Activated naive CD8-positive, alpha-beta T cell (primary cell): ENCODE measurements around the gene SPATA31D1.
"Not testable (repeated sequence)": the region's sequence is repeated elsewhere in the genome, so short reads cannot be mapped to it uniquely, and the experiment has no call there.

ENCODE experiments used
- H3K27ac Mint-ChIP-seq: one replicate; pipeline ENCODE4 v1.8.0; 2021; ENCODE audit warnings: mixed read lengths
- H3K27me3 Mint-ChIP-seq: one replicate; pipeline ENCODE4 v1.8.0; 2021; ENCODE audit warnings: mixed read lengths
- H3K36me3 Mint-ChIP-seq: one replicate; pipeline ENCODE4 v1.8.0; 2021; ENCODE audit warnings: mixed read lengths
- H3K4me1 Mint-ChIP-seq: one replicate; pipeline ENCODE4 v1.8.0; 2021; ENCODE audit warnings: low read depth, mixed read lengths
- H3K4me3 Mint-ChIP-seq: one replicate; pipeline ENCODE4 v1.8.0; 2021; ENCODE audit warnings: mild to moderate bottlenecking, mixed read lengths
- H3K9me3 Mint-ChIP-seq: one replicate; pipeline ENCODE4 v1.8.0; 2021; ENCODE audit warnings: low read depth, mixed read lengths

Gene SPATA31D1

DNA sequence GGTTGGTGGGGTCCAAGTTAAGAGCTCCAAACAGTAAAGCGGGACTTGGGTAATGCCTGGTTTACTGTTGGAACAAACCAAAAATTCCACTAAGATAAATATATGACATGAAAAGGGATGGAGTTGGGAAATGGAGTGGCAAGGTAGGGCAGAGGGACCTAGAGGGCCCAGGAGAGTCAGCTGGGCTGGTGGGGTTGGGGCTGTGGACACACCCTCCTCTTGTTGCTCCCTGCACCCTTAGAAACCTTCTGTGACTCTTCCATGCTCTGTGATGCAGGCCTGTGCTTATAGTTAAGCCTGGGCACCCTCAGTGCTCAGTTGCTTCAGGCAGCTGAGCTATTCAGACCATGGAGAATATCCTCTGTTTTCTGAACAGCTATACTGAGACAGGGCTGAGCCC is at the start of gene SPATA31D1:
SPATA31D1 (plus strand) TSS at position 301 of the 400 bp plus-strand sequence; CDS start at position 348, 47 bp downstream.
- H3K4me1 Mint-ChIP-seq, H3K27me3 Mint-ChIP-seq, H3K27ac Mint-ChIP-seq, H3K36me3 Mint-ChIP-seq, H3K4me3 Mint-ChIP-seq, H3K9me3 Mint-ChIP-seq: not testable (repeated sequence)

GRCh38 chr9:81943393-81943792 is 45.2 kb upstream of the SPATA31D1 start, which contains the start of gene SPATA31D3:
Gene SPATA31D3, plus strand, starts transcription at chr9:81943500. Its CDS starts 86 bp downstream, at chr9:81943586.
- H3K9me3 Mint-ChIP-seq, H3K36me3 Mint-ChIP-seq, H3K27me3 Mint-ChIP-seq, H3K4me1 Mint-ChIP-seq, H3K4me3 Mint-ChIP-seq, H3K27ac Mint-ChIP-seq: not testable (repeated sequence)

DNA sequence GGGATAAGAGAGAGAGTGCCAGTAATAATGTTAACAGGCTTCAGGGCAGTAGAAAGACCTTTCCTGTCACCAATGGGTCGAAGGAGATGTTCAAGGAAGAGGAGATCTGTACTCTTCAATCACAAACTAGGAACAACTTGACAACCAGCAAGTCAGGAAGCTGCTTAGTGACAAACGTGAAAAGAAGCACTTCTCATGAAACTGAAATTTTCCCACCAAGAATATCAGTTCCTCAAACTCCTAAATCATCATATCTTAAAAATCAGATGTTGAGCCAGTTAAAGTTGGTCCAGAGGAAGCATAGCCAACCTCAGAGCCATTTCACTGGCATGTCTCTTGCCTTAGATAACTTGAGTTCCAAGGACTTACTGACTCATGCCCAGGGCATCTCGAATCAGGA is 39.9 kb upstream of the SPATA31D1 start:
- not testable (repeated sequence) for H3K36me3 Mint-ChIP-seq, H3K9me3 Mint-ChIP-seq, H3K4me1 Mint-ChIP-seq, H3K27me3 Mint-ChIP-seq, H3K4me3 Mint-ChIP-seq, H3K27ac Mint-ChIP-seq

- Mint-ChIP-seq H3K4me1 (no peaks in the 10 kb centered on the region), H3K36me3 (no peaks in the 10 kb centered on the region), H3K27ac (no peak overlapping the region), H3K4me3 (no peak overlapping the region), H3K27me3 (no peaks in the 10 kb centered on the region), H3K9me3 (peaks cover 25% of the 10 kb centered on the region)
These were observed 35.5 kb upstream of the SPATA31D1 start for GRCh38 chr9:81953096-81953495.

DNA sequence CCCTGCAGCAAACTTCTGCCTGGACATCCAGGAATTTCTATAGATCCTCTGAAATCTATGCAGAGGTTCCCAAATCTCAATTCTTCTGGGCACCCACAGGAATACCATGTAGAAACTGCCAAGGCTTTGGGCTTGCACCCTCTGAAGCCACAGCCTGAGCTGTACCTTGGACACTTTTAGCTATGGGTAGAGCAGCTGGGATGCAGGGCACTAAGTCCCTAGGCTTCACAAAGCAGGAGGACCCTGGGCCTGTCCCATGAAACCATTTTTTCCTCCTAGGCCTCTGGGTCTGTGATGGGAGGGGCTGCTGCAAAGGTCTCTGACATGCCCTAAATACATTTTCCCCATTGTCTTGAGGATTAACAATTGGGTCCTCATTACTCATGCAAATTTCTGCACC is 32.9 kb upstream of the SPATA31D1 start:
- Mint-ChIP-seq H3K27me3 (no peaks in the 10 kb centered on the region), H3K27ac (no peak overlapping the region), H3K4me3 (no peak overlapping the region), H3K4me1 (no peaks in the 10 kb centered on the region), H3K9me3 (peaks cover 25% of the 10 kb centered on the region), H3K36me3 (no peaks in the 10 kb centered on the region)

- Mint-ChIP-seq H3K4me3 (no peak overlapping the region), H3K9me3 (no peaks in the 10 kb centered on the region), H3K27ac (no peak overlapping the region), H3K27me3 (no peaks in the 10 kb centered on the region), H3K36me3 (no peaks in the 10 kb centered on the region), H3K4me1 (no peaks in the 10 kb centered on the region)
These were observed 24.1 kb upstream of the SPATA31D1 start for GRCh38 chr9:81964218-81965171.

GRCh38 chr9:81968026-81968425 is 20.5 kb upstream of the SPATA31D1 start:
- Mint-ChIP-seq H3K27me3 (no peaks in the 10 kb centered on the region), H3K36me3 (no peaks in the 10 kb centered on the region), H3K4me3 (no peak overlapping the region), H3K27ac (no peak overlapping the region), H3K4me1 (no peaks in the 10 kb centered on the region), H3K9me3 (no peaks in the 10 kb centered on the region)

- H3K36me3 Mint-ChIP-seq = no peaks in the 10 kb centered on the region
- no peaks in the 10 kb centered on the region for H3K9me3 Mint-ChIP-seq
- H3K4me1 Mint-ChIP-seq = no peaks in the 10 kb centered on the region
- H3K27me3 Mint-ChIP-seq = no peaks in the 10 kb centered on the region
- no peak overlapping the region for H3K4me3 Mint-ChIP-seq
- H3K27ac Mint-ChIP-seq = no peak overlapping the region
These were observed 18.6 kb upstream of the SPATA31D1 start for GRCh38 chr9:81969971-81970370.

- Mint-ChIP-seq H3K4me3 (no peak overlapping the region), H3K27me3 (no peaks in the 10 kb centered on the region), H3K36me3 (no peaks in the 10 kb centered on the region), H3K27ac (no peak overlapping the region), H3K4me1 (no peaks in the 10 kb centered on the region), H3K9me3 (no peaks in the 10 kb centered on the region)
These were observed 16.8 kb upstream of the SPATA31D1 start for GRCh38 chr9:81971727-81972126.

GRCh38 chr9:81974764-81975163 is 13.8 kb upstream of the SPATA31D1 start:
- H3K27ac Mint-ChIP-seq = no peak overlapping the region
- no peaks in the 10 kb centered on the region for H3K36me3 Mint-ChIP-seq
- H3K4me3 Mint-ChIP-seq = no peak overlapping the region
- H3K27me3 Mint-ChIP-seq = no peaks in the 10 kb centered on the region
- H3K9me3 Mint-ChIP-seq = no peaks in the 10 kb centered on the region
- no peaks in the 10 kb centered on the region for H3K4me1 Mint-ChIP-seq

- Mint-ChIP-seq H3K27ac (no peak overlapping the region), H3K27me3 (no peaks in the 10 kb centered on the region), H3K4me1 (no peaks in the 10 kb centered on the region), H3K9me3 (no peaks in the 10 kb centered on the region), H3K4me3 (no peak overlapping the region), H3K36me3 (no peaks in the 10 kb centered on the region)
These were observed 12.2 kb upstream of the SPATA31D1 start for GRCh38 chr9:81976351-81976750.

- no peaks in the 10 kb centered on the region for H3K36me3 Mint-ChIP-seq
- no peak overlapping the region for H3K27ac Mint-ChIP-seq
- H3K27me3 Mint-ChIP-seq = no peaks in the 10 kb centered on the region
- H3K4me3 Mint-ChIP-seq = no peak overlapping the region
- no peaks in the 10 kb centered on the region for H3K9me3 Mint-ChIP-seq
- no peaks in the 10 kb centered on the region for H3K4me1 Mint-ChIP-seq
These were observed 9.4 kb upstream of the SPATA31D1 start for GRCh38 chr9:81979196-81979595.

DNA sequence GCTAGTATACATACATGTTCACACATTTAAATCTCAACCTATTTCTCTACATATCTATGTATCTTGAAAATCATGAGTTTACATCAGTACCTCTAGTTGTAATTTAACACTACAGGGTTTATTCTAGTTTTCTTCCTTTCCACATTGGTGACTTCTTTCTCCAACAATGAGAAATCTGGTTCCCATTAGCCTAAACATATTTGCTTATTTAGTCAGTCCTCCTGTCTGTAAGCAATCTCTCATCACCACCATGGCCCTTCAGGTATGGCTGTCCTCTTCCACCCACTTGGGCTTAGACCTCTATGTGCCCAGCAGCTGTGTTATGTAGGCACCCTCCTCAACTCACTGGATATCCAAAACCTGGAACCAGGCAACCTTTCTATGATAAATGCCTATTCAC is 8.0 kb upstream of the SPATA31D1 start:
- H3K27me3 Mint-ChIP-seq = no peaks in the 10 kb centered on the region
- H3K36me3 Mint-ChIP-seq = no peaks in the 10 kb centered on the region
- no peaks in the 10 kb centered on the region for H3K4me1 Mint-ChIP-seq
- H3K4me3 Mint-ChIP-seq = no peak overlapping the region
- no peak overlapping the region for H3K27ac Mint-ChIP-seq
- H3K9me3 Mint-ChIP-seq = no peaks in the 10 kb centered on the region

GRCh38 chr9:81981883-81982282 is 6.7 kb upstream of the SPATA31D1 start:
- Mint-ChIP-seq H3K27ac (no peak overlapping the region), H3K36me3 (no peaks in the 10 kb centered on the region), H3K27me3 (no peaks in the 10 kb centered on the region), H3K9me3 (no peaks in the 10 kb centered on the region), H3K4me1 (no peaks in the 10 kb centered on the region), H3K4me3 (no peak overlapping the region)

- Mint-ChIP-seq H3K4me3 (no peak overlapping the region), H3K27ac (no peak overlapping the region), H3K4me1 (no peaks in the 10 kb centered on the region), H3K9me3 (no peaks in the 10 kb centered on the region), H3K36me3 (no peaks in the 10 kb centered on the region), H3K27me3 (no peaks in the 10 kb centered on the region)
These were observed 3.6 kb upstream of the SPATA31D1 start for GRCh38 chr9:81984928-81985327.

DNA sequence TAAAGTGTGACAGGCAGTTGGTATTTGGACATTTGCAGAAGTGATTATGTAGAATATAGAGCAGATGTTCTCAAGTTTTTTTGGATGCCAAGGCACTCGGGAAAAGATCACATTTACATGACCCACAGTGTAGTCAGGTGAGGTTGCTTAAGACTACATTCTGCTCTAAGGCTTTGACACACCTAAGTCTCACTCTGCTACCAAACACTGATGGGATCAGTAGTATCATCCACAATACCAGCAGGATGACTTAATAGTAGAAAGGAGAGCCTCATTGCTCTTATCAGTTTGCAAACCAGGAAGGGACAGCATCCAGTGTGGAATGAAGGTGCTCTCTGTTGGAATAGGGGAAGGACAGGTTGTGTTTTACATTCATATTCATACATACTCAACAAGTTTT is 2.5 kb upstream of the SPATA31D1 start:
- H3K4me3 Mint-ChIP-seq = no peak overlapping the region
- H3K36me3 Mint-ChIP-seq = no peaks in the 10 kb centered on the region
- no peaks in the 10 kb centered on the region for H3K4me1 Mint-ChIP-seq
- no peaks in the 10 kb centered on the region for H3K9me3 Mint-ChIP-seq
- H3K27me3 Mint-ChIP-seq = no peaks in the 10 kb centered on the region
- no peak overlapping the region for H3K27ac Mint-ChIP-seq
